Measurements from ENCODE around the gene TTLL3.
"Not testable (repeated sequence)": the region's sequence is repeated elsewhere in the genome, so short reads cannot be mapped to it uniquely, and the experiment has no call there.

Gene TTLL3

DNA sequence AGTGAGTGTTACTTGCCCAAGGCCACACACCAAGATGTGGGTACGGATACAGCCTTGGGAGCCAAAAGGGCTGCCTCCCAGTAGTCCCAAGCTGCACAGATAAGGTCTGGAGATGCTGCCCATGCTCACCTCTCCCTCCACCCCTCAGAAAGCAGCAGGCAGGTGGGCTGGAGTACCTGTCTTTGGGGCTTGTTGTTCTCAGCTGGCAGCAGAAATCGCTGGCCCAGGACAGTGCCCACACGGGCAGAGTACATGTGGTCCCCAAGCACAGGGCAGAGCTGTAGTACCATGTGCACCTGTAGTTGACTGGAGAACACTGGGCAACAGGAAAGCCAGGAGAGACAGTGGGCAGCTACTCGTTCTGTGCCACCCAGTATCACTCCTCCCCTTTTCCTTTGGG is 28.8 kb downstream of the TTLL3 start:
- DNase-seq: no peak

DNA sequence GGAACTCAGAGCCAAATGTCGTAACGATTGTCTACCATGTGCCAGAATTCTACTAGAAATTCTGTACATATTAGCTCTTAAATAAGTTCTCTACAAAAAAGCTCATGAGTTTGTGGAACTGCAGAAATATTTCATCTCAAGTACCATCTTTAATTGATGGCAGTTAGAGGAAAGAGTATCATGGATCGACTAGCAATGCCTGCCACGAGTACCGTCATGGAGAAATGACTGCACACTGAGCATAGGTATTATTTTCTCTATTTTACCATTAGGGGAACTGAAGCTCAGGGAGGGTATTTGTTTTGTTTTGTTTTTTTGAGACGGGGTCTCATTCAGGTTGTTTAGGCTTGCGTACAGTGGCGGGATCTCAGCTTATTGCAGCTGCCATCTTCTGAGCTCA is 31.0 kb downstream of the TTLL3 start:
- no peak for DNase-seq

DNA sequence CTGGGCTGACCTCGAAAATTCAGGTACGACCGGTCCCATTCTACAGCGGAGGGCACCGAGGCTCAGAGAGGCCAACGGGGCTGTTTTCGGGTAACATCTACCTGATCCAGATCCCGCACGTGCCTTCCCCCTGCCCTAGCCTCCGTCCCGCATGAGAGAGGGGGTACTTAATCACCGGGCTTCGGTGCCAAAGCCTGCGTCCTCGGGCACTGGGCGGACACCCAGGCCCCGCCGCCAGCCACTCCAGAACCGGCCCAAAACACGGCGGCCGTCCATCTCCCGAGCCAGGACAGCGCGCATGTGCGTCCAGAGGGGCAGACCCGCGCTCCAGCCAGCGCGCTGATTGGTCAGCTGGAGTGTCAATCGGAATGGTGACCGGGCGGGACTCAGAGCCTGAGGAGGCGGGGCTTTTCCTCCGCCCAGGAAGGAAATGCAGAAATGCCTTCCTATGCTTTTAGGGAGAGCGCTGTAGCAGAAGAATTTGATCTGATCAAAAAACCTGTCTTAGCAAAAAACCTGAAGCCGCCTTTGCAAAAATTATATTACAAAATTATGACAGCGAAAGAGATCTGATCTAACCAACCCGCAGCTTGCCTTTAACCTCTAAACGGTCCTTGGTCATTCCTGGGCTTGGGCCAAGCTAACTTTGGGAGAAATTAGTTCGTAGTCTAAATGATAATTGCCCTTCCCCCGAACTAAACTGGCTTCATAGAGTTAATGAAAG is 33.8 kb downstream of the TTLL3 start, which contains the start of gene RPUSD3:
RPUSD3 (minus strand) TSS at position 294 of the 724 bp plus-strand sequence; CDS start at position 276, 18 bp downstream.
- peak; percentile 92 for DNase-seq

DNA sequence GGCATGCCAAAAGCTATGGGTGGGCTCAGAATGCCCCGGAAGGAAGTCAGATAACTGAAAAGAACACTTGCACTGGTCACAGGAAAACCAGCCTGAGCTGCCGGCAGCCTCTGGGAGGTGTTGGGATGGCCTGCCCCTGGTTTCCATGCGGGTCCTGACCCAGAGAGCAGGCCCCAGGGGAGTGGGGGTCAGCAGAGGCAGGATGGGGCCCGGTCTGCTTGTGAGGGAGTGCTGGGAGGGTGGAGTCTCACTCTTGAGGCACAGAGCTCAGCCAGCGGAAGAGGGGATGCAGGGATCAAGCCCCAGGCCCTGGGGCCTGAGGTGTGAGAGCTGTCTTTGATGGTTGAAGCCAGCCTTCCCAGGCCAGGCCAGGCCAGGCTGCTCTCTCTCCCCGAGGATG is 36.2 kb downstream of the TTLL3 start:
- no peak for DNase-seq

DNA sequence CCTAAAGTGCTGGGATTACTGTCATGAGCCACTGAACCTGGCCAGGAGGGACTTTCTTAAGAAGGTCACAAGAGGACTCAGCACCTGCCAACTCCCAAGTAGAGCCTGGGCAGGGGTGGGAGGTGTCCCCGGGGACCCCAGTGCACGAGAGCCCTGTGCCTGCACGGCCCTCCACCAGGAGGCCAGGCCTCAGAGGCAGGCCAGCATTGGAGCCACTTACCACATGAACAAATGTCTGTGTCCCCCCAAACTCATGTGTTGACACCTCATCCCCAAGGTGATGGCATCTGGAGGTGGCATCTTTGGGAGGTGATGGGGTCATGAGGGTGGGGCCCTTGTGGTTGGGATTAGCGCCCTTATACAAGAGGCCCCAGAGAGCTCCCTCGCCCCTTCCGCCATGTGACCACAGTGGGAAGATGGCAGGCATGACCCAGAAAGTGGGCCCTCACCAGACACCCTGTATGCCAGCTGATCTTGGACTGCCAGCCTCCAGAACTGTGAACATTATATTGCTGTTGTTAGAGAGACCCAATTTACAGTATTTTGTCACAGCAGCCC is 36.9 kb downstream of the TTLL3 start:
- no peak for DNase-seq

DNA sequence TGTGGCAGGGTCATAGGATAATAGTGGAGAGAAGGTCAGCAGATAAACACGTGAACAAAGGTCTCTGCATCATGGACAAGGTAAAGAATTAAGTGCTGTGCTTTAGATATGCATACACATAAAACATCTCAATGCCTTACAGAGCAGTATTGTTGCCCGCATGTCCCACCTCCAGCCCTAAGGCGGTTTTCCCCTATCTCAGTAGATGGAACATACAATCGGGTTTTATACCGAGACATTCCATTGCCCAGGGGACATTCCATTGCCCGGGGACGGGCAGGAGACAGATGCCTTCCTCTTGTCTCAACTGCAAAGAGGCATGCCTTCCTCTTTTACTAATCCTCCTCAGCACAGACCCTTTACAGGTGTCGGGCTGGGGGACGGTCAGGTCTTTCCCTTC is 37.8 kb downstream of the TTLL3 start:
- not testable (repeated sequence) for DNase-seq

DNA sequence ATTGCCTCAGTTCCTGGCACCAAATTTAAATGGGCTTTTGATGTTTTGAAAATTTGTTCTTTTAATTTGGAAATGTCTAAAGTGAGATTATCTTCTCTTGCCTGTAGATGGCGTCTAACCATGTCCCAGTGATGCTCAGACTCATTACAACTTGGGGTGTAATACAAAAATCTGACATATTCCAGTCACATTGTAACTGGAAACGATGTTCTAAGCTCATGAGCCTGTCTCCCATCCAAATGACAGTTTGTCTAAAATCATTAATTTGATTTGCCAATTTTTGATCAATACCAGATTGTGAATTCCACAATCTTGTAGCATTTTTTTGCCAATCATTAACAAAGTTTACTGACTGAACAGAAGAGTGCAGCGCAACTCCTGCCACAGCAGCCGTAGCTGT is 38.8 kb downstream of the TTLL3 start:
- peak; percentile 44 for DNase-seq

DNA sequence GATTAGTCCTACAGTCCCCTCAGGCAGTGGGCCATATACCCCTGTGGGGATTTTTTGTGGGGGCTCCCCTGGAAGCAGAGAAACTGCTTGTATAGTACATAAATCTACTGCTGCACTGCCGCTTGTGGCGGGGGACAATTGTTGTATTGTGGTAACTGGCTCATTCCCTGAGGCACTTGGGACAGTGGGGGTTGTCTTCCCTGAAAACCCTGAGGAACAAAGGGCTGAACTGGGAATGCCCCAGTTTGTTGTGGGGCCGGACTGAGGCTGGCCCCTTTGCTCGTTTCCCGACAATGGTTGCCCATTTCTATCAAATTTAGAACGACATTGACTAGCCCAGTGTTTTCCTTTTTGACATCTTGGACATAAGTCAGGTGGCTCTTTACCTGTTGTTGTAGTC is 41.3 kb downstream of the TTLL3 start:
- DNase-seq: not testable (repeated sequence)

DNA sequence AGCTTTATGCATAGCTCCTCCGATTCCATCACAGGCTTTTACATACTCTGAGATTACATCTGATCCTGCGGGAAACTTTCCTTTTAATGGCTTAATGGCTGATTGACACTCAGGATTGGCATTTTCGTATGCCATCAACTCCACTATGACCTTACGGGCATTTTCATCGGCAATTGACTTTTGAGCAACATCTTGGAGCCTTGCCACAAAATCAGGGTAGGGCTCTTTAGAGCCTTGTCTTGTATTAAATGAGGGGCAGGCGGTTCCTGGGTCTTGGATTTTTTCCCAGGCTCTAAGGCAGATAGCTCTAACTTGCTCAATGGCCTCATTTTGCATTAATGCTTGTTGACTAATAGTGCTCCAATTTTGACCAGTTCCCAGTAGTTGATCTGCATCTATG is 41.9 kb downstream of the TTLL3 start:
- not testable (repeated sequence) for DNase-seq

DNA sequence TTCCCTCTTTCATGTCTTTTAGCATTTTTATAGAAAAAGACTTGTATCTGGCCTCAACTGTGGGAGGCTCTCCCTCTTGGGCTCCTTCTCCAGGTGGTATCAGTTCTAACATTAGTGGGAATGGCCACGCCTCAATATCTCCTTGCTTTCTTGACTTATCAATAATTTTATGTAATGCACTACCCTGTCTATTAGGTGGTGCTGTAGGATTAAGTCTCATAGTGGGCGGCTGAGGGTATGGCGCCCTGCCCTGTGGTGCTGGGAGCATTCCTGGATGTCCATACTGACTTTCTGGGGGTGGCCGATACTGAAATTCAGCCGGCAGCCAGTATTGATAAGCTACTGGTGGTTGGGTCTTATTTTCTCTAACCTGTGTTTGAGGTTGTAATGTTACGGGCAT is 42.5 kb downstream of the TTLL3 start:
- DNase-seq: no peak

DNA sequence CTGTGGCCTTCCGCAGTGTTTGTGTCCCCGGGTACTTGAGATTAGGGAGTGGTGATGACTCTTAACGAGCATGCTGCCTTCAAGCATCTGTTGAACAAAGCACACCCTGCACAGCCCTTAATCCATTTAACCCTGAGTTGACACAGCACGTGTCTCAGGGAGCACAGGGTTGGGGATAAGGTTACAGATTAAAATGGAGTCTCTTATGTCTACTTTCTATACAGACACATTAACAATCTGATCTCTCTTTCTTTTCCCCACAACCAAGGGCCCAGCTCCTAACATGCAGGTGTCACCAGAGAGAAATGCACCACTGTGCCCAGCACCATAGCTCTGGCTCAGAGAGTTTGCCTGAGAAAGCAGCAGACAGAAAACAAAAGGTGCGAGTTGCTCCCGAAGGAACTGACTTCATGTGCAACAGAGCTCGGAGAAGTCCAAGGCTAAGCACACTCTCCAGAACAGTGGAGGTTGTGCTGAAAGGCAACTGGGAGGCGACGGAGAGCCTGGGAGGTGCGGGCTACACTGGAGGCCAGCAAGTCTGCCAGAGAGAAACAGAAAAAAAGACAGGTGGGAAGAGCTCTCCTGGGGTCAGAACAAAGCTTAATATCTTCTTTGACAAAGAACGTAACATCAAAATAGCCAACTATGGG is 44.4 kb downstream of the TTLL3 start:
- not testable (repeated sequence) for DNase-seq

DNA sequence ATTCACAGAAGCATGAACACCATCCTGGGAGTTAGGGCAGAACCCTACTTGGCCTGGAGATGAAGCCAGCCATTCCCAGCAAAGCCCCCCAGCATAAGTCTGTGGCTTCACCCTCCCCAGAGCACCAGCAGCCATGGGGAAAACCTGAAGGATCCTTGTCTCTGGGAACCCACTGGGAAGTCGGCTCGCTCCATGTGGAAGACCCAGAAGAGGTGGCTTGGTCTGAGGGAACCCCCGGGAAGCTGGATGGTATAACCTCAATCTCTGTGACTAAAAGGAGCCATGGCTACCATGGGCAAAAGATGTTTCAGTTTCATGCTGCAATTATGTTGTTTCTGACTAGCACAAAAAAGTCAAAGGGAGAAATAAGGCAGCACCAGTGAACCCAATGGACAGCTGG is 45.5 kb downstream of the TTLL3 start:
- no peak for DNase-seq

DNA sequence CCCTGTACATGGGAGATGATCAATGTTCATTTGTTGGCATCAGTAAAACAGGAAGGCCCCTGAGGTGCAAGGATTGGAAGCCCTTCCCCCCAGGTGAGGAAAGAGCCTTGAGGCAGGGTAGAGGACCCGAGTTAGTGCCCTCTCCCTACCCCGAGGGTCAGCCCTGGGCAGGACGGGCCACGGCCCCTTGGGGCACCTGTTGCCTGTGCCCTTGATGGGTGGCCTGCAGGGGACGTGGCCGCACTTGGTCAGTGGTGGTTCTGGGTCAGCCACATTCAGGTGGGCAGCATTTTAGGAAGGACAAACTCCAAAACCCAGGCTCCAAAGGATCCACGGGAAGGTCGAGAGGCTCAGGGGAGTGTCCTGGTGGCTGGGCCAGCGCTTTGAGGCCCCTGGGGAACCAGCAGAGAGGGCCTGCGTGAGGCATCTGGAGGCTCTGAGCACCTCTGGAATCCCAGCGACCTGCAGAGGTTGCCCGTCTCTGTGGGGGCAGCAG is 49.5 kb downstream of the TTLL3 start:
- DNase-seq: no peak

DNA sequence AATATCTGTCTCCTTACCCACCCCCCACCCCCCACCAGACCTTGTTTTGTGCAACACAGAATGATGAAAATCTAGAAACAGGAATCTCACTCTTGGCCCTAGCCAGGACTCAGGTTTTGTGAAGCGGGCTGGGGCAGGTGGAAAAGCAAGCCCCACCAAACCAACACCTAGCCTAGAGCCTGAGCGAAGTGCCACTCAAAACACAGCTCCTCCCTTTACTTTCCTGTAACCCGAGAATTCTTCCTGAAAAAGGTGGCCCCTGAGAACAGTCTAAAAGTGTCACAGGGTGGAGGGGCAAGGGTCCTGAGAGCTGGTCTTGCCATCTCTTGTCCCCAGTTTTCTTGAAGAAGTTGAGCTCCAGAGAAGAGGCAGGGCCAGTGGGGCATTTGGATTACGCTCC is 51.1 kb downstream of the TTLL3 start:
- no peak for DNase-seq

DNA sequence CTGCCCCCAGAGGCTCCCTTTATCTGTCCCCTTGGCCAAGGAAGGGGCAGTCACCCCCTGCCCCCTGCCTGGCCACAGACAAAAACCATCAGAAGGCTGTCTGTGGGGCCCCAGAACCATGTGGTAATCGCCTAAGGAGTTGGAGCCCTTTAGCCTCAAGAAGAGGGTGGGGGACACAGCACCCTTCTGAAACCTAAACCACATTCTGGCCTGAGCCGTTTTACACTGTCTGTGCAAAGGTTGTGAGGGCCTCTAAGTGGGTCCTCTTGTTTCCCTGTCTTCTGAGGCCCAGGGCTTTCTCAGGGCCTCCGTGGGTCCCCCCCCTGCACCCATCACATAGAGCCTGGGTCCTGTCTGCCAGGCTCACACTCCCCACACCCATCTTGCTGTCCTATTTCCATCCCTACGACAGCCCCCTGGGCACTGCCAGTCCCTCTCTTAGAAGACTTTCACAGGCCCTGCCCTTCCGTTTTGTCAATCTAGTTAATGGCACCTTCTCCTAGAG is 51.6 kb downstream of the TTLL3 start:
- no peak for DNase-seq

DNA sequence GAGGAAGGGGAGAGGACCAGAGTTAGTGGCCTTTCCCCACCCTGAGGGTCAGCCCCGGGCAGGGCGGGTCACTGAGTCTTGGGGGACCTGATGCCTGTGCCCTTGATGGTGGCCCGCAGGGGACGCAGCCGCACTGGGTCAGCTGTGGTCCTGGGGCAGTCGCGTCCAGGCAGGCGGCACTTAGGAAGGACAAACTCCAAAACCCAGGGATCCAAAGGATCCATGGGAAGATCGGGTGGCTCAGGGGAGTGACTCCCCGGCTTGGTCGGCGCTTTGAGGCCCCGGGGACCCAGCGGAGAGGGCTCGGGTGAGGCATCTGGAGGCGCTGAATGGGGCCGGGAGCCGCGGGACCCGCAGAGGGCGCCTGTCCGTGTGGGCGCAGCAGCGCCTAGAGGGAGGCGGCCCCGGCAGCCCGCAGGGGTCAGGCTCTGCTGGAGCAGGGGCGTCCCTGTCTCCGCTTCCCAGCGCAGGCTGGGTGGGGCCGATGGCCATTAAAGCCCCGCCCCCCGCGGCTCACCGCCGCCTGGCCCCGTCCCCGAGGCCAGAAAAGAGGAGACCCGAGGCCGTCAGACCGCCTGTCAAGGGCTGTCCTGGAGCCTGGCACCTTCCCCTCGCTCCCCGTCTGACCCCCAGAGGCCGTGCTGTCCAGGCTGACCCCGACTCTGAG is 52.5 kb downstream of the TTLL3 start:
- peak; percentile 14 for DNase-seq

DNA sequence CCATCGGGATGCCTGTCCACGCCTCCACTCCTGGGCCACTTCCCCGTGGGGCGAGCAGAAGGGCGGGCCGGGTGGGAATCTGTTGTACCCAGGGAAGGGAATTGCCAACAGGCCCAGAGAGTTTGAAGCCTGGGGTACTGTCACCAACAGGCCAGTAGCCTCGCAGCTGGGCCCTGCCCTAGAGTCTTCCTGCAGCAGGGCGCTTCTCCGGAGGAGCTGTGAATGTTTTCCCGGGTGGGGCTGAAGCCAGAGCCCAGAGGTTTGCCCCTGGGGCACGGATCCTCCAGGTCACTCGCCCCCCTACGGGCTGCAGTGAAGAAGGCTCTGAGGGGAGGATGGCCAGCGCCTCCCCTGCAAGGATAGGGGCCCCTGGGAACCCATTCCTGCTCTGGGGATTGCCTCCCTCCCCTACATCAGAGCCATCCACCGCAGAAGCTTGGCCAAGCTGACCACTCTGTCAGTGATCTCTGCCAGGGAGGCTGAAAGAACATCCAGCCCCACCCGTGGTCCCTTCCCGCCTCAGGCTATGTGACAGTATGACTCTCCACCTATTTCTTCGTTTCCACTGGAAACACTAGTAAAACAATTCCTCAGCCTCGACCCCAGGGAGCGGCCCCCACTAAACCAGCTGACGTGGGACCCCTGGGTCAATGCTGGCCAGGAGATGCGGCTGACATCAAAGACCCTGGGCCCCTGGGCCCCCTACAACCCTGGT is 53.2 kb downstream of the TTLL3 start:
- no peak for DNase-seq

DNA sequence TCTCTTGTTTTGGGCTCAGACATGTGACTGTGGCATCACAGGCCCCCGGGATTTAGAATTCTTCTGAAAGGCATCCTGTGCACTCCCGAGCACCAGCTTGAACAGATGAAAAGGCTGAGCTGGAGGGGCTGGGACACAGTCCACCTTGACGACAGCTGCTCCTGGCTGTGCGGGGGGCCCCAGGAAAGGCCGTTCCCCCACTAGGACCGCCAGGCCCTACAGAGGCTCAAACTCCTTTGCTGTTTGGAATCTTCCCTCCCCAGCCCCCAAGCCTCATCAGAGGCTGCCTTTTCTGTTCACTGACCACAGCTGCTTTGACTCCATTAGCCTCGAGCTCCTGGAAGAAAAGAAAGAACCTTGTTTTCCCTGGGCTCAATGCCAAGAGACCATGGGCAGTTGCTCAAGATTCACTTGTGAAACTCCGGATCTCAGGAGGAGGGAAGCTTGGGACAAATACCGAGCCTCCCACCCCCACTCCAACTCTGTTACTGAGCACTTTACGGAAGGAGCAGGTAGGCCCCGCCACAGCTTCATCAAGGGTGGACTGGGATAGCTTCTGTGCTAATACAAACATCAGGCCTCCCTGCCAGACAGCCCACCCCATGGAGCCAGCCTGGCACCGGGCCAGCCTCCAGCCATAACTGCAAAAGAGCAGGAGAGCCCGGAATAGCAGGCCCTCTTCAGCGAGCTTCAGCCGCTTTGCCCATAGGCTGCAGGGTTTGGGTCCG is 54.3 kb downstream of the TTLL3 start:
- DNase-seq: no peak

DNA sequence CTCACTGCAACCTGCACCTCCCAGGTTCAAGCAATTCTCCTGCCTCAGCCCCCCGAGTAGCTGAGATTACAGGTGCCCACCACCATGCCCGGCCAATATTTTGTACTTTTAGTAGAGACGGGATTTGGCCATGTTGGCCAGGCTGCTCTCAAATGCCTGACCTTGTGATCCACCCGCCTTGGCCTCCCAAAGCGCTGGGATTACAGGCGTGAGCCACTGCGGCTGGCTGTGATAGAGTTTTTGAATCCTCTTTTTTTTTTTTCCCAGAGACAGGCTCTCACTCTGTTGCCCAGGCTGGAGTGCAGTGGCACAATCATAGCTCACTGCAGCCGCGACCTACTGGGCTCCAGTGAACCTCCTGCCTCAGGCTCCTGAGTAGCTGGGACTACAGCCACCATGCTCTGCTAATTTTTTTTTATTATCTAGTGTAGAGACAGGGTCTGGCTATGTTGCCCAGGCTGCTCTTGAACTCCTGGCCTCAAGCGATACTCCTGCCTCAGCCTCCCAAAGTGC is 55.1 kb downstream of the TTLL3 start:
- not testable (repeated sequence) for DNase-seq

DNA sequence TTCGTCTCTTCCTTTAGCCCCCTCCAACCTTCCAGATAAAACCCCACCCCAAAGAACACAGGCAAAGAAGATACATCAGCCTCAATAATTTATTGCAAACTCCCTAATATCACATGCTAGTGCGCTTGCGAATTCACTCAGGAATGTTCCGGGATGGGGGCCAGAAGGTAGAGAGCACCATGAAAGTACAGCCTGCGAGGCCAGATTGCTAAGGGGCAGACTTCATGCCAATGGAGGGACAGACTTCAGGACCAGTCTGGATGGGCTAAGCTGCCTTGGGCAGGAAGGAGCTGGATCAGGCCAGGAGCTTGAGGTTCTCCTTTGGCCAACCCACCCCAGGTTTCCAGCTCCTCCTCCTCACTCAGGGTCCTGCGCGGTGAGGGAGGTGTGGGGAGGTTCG is 56.6 kb downstream of the TTLL3 start:
- no peak for DNase-seq

DNA sequence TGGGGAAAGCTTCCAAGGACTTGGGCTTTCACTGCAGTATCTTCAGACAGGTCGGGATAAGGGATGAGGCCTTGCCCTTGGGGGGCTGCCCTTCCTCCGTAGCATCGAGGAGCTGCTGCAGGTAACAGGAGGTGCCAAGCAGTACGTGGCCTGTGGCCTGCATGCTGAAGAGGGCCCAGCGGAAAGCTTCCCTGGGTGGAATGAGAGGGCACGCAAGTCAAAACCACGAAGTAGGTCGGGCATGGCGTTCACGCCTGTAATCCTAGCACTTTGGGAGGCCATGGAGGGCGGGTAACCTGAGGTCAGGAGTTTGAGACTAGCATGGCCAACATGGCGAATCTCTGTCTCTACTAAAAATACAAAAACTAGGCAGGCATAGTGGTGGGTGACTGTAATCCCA is 57.0 kb downstream of the TTLL3 start:
- DNase-seq: no peak

DNA sequence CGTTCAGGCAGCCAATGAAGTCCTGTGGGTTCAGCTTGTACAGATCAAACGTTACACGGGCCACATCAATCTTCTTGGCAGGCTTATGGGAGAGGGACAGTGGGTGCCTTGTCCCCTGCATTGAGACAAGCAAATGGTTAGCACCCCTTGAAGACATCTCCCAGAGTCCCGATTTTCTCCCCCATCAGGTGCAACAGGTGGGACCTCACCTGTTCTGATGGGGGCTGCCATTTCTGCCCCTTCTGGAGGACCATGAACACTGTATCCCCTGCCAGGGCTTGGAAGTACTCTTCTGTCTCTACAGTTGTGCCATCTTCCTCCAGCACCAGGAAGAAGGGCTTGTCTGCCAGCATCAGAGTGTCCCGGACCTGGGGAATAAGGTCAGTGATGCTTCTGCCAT is 59.9 kb downstream of the TTLL3 start:
- no peak for DNase-seq

Measured in central memory CD4-positive, alpha-beta T cell (primary cell).